Kidney tubule cell (primary cell): Measurements from ENCODE around the gene FOXRED2.

Experiments
- DNase-seq: peaks from one replicate; pipeline ENCODE4 v3.0.0-alpha.2; 2018; ENCODE audit warnings: low spot score

The FOXRED2 gene

DNA sequence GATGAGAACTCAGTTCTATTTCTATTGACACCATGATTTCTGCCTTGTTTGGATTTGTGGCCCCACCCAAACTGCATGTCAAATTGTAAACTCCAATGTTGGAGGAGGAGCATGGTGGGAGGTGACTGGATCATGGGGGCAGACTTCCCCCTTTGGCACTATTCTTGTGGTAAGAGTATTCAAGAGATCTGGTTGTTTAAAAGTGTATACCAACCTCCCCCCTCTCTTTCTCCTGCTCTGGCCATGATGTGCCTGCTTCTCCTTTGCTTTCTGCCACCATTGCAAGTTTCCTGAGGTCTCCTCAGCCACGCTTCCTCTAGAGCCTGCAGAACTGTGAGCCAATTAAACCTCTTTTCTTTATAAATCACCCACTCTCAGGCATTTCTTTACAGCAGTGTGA lies 7.9 kb upstream of the FOXRED2 start:
- DNase-seq: no peak

DNA sequence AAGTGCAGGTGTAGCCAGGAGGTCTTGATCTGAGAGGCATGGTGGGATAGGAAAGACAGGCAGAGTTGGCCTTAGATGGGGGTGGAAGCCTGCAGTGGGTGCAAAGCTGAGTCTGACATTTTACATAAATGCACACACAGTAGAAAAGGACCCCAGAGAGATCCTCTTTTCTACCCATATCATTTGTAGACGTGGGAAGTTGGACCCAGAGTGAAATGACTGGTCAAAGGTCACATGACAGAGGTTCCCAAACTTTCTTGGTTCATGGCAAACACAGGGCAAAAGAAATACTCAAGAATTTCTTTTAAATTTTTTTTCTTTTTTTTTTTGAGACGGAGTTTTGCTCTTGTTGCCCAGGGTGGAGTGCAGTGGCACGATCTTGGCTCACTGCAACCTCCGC lies 6.2 kb upstream of the FOXRED2 start:
- DNase-seq: no peak

GRCh38 chr22:36512333-36512732 lies 5.5 kb upstream of the FOXRED2 start:
- DNase-seq: no peak

DNA sequence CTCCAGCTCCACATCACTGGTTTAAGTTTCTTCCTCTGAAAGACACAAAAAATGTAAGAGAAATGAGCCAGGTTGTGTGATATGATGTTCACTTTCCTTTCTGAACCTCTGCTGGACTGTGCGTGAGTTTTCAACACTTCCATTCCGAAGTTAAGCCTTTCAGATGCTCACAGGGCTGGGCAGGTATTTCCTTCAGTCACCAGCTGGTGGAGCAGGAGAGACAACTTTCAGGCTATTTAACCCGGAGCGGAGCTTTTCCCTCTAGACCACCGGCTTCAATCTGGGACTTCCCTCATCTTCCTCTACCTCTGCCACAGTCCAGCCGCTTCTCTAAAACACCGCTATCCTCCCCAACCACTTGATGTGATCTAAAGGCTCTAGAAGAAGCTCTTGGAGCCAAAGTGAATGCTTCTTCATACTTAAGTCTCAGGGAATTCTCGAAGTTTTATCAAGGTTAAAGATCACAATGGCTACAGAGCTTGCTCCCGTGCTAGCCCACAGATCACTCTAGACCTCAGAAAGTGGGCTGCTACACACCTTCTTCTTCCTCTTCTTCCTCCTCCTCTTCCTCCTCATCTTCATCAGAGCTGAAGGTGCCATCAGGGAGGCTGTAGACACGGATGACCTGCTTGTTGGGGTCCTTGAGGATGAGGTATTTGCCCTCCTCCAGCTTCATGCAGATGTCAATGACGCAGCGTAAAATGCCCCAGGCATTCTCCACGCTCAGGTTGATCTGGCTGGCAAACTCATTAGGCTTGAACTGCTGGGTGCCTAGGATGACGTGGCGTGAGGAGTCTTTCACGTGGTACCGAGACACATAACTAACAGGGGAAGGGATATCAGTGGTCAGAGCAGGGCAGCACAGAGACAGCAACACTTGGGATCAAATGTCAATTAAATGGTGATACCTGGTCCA lies 4.4 kb upstream of the FOXRED2 start:
- peak; percentile 55 for DNase-seq

- DNase-seq: no peak
Observed at GRCh38 chr22:36510384-36510783, 3.5 kb upstream of the FOXRED2 start.

DNA sequence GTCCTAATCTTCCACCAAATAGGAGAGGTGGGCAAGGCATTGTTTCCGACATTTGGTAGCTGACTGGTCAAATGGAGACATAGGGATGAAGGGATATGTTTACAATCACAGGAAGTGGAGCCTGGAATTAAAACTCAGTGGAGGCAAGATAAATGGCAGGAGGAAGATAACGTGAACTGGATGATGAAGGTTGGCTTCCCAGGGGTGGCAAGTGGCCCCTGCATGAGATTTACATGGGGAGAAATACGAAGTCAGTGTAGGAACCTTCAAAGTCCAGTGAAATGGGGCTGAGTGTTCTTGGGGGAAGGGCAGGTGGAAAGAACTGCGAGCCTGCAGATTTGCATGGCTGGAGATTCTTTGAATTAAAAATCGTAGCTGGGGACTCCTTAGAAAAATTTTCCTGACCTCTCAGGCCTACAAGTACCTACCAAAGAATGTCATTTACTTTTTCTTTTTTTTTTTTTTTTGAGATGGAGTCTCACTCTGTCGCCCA lies 724 bp upstream of the FOXRED2 start:
- no peak for DNase-seq

GRCh38 chr22:36505998-36506635 lies 723 bp downstream of the FOXRED2 start:
- no peak for DNase-seq

GRCh38 chr22:36497910-36498665 lies 8.8 kb downstream of the FOXRED2 start:
- no peak for DNase-seq

DNA sequence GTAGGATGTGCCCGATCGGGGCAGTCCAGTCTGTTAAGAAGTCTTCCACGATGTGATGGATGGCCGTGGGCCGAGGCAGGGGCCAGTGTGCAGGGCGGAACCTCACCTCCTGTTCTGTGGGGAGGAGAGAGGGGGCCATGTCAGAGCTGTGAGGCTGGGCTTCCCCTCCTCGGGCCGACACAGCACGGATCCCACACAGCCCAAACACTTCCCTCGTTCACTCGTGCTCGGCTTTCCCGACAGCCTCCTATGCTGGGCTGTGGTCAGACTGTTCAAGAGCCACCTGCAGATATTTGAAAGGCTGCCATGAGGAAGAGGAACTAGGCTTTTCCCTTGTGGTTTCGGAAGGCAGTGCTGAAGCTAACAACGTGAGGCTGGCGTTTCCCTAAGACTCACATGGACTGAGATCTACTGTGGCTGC lies 13.1 kb downstream of the FOXRED2 start:
- DNase-seq: peak; percentile 9

DNA sequence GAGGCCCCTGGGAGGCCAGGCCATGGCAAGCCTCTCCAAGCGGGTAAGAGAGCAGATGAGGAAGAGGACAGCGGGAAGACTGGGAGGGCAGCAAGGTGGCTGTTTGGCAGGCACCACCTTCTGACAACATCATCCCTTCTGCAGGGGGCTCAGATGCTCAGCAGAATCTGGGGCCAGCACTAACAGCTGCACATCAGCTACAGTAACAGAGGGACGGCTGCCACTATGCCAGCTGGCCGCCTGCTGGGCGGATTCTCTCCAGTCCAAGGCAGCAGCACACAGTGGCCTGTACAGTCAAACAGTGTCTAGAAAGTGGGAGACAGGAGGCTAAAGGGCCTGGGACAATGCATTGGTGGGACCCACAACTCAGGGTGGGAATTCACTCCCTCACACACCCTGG lies 14.7 kb downstream of the FOXRED2 start:
- DNase-seq: no peak

- no peak for DNase-seq
Observed at GRCh38 chr22:36491155-36491554, 15.7 kb downstream of the FOXRED2 start.

DNA sequence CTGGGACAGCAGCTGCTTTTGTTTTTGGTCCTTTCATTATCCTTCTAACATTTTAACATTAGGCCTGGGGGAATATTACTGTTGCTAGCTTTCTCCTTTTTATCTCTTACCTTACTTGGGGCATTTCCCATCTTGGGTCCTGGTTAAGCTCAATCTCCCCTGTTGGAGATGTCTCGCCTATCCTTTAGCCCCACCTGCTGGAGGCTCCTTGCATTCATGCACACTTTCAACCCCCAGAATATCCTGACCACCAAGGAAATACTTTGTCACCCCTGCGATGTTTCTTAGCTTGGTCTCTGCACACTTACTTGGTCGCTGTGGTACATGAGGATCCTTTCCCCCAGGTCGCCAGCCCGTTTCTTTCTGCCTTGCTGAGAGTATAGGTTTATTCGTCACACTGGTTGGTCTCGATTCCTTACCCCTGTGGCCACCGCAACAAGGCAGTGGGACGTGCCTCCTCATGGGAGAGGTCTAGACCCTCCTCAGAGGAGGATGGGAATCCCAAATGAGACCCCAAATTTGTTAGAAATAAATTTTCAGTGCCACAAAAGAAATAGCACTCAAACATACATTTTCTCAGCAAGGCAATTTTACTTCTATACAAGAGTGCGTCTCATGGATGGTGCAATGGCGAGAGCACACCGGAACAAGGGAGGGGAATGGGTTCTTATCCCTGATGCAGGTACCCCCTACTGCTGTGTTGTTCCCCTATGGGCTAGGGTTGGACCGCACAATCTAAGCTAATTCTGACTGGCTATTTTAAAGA lies 20.0 kb downstream of the FOXRED2 start:
- peak; percentile 44 for DNase-seq

DNA sequence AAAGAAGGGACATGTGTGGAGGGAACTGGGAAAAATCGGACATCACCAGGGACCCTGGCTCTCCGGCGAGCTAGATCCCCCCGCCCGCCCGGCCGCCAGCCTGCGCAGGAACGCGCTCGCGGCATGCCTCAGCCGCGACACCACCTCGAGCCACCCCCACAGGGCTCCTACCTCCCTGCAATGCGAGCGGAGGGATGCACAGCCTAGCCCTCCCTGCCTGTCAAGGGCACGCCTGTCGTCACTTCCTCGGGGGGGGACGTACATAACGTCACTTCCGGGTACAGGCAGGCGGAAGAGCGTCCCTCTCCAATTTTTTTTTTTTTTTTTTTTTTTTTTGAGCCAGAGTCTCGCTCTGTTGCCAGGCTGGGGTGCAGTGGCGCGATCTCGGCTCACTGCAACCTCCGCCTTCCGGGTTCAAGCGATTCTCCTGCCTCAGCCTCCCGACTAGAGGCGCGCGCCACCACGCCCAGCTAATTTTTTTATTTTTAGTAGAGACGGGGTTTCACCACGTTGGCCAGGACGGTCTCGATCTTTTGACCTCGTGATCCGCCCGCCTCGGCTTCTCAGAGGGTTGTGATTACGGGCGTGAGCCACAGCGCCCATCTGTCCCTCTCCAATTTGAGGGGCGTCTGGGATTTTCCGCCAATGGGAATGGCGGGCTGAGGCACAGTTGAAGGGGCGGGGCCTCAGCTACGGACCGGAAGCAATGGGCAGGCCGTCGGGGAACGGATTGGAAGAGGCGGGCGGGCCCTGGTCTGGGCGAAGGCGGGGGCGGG lies 25.3 kb downstream of the FOXRED2 start, which contains the start of gene TXN2:
TSS of gene TXN2 (minus strand) at position 248 of the 776 bp plus-strand sequence. CDS start 803 bp downstream, outside the sequence.
- peak; percentile 96 for DNase-seq

DNA sequence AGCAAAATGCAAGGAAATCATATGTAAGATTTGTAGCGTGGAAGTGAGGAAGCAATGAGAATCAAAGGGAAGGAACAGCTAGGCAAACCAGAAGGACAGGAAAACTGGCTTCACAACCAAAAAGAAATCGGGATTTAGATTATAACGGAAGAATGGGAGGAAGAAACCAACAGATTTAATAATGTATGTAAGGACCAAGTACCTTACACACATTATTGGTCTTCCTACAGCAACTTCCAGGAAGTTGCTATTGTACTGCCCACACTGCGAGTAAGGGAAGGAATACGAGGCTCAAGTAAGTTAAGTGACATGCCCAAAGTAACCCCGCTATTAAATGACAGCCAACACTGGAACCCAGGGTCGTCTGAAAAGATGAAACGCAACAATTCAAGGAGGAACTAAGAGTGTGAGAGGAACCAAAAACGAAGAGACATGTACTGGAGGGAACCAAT lies 25.9 kb downstream of the FOXRED2 start:
- no peak for DNase-seq

DNA sequence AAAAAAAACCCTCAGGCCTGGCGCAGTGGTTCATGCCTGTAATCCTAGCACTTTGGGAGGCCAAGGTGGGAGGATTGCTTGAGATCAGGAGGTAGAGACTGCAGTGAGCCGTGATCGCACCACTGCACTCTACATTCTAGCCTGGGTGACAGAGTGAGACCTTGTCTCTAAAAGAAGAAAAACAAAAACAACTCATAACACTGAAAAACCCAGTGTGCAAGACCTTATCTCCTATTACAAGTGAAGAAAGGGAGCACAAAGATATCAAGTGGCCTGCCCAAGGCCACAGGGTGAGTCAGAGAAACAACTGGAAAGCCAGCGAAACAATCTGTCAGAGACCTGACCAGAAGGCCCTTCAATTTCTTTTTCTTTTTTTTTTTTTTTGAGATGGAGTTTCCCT lies 27.9 kb downstream of the FOXRED2 start:
- DNase-seq: no peak

DNA sequence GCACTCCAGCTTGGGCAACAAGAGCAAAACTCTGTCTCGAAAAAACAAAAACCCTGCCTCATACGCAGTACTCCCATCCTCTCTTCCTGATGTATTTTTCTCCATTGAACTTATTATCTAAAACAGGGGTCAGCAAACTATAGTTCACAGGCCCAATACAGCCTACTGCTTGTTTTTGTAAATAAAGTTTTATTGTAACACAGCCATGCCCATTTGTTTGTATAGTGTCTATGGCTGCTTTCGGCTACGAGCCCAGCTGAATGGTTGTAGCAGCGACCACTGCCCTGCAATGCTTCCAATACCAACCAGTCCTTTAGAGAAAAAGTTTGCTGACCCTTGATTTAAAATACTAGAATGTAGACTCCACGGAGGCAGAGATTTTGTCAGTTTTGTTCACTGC lies 31.5 kb downstream of the FOXRED2 start:
- DNase-seq: no peak

GRCh38 chr22:36472689-36473088 lies 34.2 kb downstream of the FOXRED2 start:
- no peak for DNase-seq

DNA sequence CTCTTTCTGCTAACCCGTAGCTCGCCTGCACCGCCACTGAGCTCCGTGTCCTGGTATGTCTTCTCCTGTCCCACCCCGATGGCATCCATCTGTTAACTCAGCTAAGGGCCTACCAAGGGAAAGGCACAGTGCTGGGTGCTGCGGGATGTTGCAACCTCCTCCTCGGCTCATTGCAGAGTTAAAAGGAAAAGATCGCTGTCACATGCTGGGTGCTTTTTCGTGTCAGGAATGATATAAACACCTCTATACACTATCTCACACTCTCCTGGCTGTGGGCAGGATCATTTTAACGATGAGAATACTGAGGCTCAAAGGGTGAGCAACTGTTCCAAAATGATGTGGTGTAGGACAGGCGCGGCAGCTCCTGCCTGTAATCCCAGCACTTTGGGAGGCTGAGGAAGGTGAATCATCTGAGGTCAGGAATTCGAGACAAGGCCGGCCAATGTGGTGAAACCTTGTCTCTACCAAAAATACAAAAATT lies 35.5 kb downstream of the FOXRED2 start:
- DNase-seq: no peak

DNA sequence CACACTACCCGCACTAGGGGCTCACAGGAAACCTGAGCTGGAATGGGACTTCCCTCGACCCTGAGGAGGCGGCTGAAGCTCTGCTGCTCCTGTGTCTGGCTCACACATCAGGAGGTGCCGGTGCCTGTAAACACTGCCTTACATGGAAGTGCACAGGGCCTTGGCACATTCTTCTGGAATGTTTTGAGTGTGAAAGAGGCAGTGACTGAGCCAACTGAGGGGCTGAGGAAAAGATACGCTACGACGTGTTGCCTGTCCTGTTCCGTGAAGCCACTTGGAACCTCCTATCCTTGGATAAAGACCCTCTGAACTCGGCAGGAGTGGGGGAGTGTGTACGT lies 35.9 kb downstream of the FOXRED2 start:
- DNase-seq: no peak

GRCh38 chr22:36470162-36470993 lies 36.5 kb downstream of the FOXRED2 start:
- peak; percentile 90 for DNase-seq
